Measurements from ENCODE around the gene AGPAT2. TPM values are rescaled to one million over a fixed set of nuclear protein-coding genes. Genes with fewer than 3 reads are reported as not detected.

Gene AGPAT2
- total RNA-seq, 1 donor from 2014 or later: 2.4 TPM

- Mint-ChIP-seq H3K4me3 (no peak overlapping the region), H3K9me3 (no peaks in the 10 kb centered on the region), H3K36me3 (no peaks in the 10 kb centered on the region), H3K27ac (no peak overlapping the region), H3K27me3 (ENCODE audit: insufficient read depth, low read depth) (peaks cover 25% of the 10 kb centered on the region), H3K4me1 (peaks cover 27% of the 10 kb centered on the region)
- DNase-seq (ENCODE audit: low spot score): no peak
- Histone ChIP-seq H4K20me1 (ENCODE audit: low read depth) (no peaks in the 10 kb centered on the region), H3F3A (ENCODE audit: low read depth) (no peaks in the 10 kb centered on the region), H3K27me3 (peaks cover 19% of the 10 kb centered on the region), H3K36me3 (no peaks in the 10 kb centered on the region), H2AFZ (replicated peaks) (peak overlapping the region; percentile 73), H3K79me2 (ENCODE audit: low read depth) (no peaks in the 10 kb centered on the region), H3K4me1 (no peaks in the 10 kb centered on the region), H3K27ac (no peak overlapping the region), H3K9me3 (ENCODE audit: low read depth) (no peaks in the 10 kb centered on the region), H3K9ac (no peak overlapping the region), H3K4me2 (no peak overlapping the region), H3K4me3 (no peak overlapping the region)
- TF ChIP-seq EZH2 (IDR thresholded peaks at IDR 0.05) (no peak), EZH2phosphoT487 (IDR thresholded peaks at IDR 0.05) (no peak), CTCF (IDR thresholded peaks at IDR 0.05) (no peak)
Observed at GRCh38 chr9:136700959-136701667, 13.9 kb upstream of the AGPAT2 start.

- no peak for DNase-seq (ENCODE audit: low spot score)
- peaks cover 19% of the 10 kb centered on the region for H3K27me3 ChIP-seq
- Mint-ChIP-seq H3K36me3 (no peaks in the 10 kb centered on the region), H3K27me3 (ENCODE audit: insufficient read depth, low read depth) (peaks cover 22% of the 10 kb centered on the region), H3K4me3 (peak overlapping the region; percentile 15), H3K4me1 (peaks cover 27% of the 10 kb centered on the region), H3K27ac (no peak overlapping the region), H3K9me3 (no peaks in the 10 kb centered on the region)
- TF ChIP-seq EZH2 (IDR thresholded peaks at IDR 0.05) (no peak), EZH2phosphoT487 (IDR thresholded peaks at IDR 0.05) (no peak), CTCF (IDR thresholded peaks at IDR 0.05) (no peak)
- no peaks in the 10 kb centered on the region for H4K20me1 ChIP-seq (ENCODE audit: low read depth)
- no peak overlapping the region for H3K27ac ChIP-seq
- H3K36me3 ChIP-seq: no peaks in the 10 kb centered on the region
- no peaks in the 10 kb centered on the region for H3K4me1 ChIP-seq
- H3K4me2 ChIP-seq: no peak overlapping the region
- no peaks in the 10 kb centered on the region for H3K79me2 ChIP-seq (ENCODE audit: low read depth)
- no peaks in the 10 kb centered on the region for H3K9me3 ChIP-seq (ENCODE audit: low read depth)
- H3F3A ChIP-seq (ENCODE audit: low read depth): no peaks in the 10 kb centered on the region
- no peak overlapping the region for H2AFZ ChIP-seq (replicated peaks)
- H3K9ac ChIP-seq: no peak overlapping the region
- no peak overlapping the region for H3K4me3 ChIP-seq
Observed at GRCh38 chr9:136700304-136700703, 13.0 kb upstream of the AGPAT2 start.

- H2AFZ ChIP-seq (replicated peaks): no peak overlapping the region
- no peaks in the 10 kb centered on the region for H3K36me3 ChIP-seq
- H3K4me3 ChIP-seq: no peak overlapping the region
- no peak overlapping the region for H3K27ac ChIP-seq
- no peak for DNase-seq (ENCODE audit: low spot score)
- TF ChIP-seq EZH2 (IDR thresholded peaks at IDR 0.05) (no peak), CTCF (IDR thresholded peaks at IDR 0.05) (no peak), EZH2phosphoT487 (IDR thresholded peaks at IDR 0.05) (no peak)
- H3K4me3 Mint-ChIP-seq: no peak overlapping the region
- H3K9ac ChIP-seq: no peak overlapping the region
- peaks cover 4% of the 10 kb centered on the region for H3F3A ChIP-seq (ENCODE audit: low read depth)
- no peaks in the 10 kb centered on the region for H3K79me2 ChIP-seq (ENCODE audit: low read depth)
- H3K4me1 Mint-ChIP-seq: peaks cover 27% of the 10 kb centered on the region
- H3K4me2 ChIP-seq: no peak overlapping the region
- no peaks in the 10 kb centered on the region for H3K9me3 Mint-ChIP-seq
- no peaks in the 10 kb centered on the region for H4K20me1 ChIP-seq (ENCODE audit: low read depth)
- no peaks in the 10 kb centered on the region for H3K4me1 ChIP-seq
- peaks cover 23% of the 10 kb centered on the region for H3K27me3 Mint-ChIP-seq (ENCODE audit: insufficient read depth, low read depth)
- H3K27me3 ChIP-seq: peaks cover 19% of the 10 kb centered on the region
- no peaks in the 10 kb centered on the region for H3K9me3 ChIP-seq (ENCODE audit: low read depth)
- no peaks in the 10 kb centered on the region for H3K36me3 Mint-ChIP-seq
- no peak overlapping the region for H3K27ac Mint-ChIP-seq
Observed at GRCh38 chr9:136698635-136699246, 11.5 kb upstream of the AGPAT2 start.
